Measurements from ENCODE around the gene FNTB. TPM values are rescaled to one million over a fixed set of nuclear protein-coding genes. Genes with fewer than 3 reads are reported as not detected.

The FNTB gene
- total and polyA plus RNA-seq, 12 donors: 14.6 to 20.8 (median 16.5) TPM

DNA sequence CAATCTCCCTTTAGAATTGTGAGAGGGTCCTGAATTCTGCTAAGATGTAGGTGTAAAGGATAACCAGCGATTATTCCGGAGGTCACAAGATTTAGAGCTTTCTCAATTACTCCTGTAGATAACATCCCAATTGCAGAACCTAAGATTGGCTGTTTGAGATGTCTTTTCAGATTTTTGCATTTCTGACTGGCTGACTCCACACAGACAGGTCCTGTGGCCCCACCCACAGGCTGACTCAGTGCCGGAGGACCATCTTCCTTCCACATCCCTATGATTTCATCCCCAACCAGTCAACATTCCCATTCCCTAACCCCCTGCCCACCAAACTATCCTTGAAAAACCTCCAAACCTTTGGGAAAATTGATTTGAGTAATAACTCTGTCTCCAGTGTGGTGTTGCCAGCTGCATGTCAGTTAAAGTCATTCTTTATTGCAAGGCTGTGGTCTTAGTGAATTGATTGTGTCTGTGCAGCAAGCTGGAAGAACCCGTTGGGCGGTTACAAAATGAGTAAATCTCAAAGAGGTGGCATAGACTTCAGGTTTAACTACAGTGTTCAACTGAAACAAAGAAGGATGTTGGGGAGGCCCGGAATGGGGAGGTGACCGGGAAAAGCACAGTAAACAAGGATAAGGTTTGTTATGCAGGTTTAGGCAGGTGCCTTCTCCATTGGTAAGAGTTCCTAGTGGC lies 10.6 kb downstream of the FNTB start:
- no peak for TF ChIP-seq CTCF (IDR thresholded peaks at IDR 0.05)
- DNase-seq (no peak), ATAC-seq (no peak)
- Histone ChIP-seq H3K9me3 (no peaks in the 10 kb centered on the region), H3K4me1 (peaks cover 0 to 28% (median 6%) of the 10 kb centered on the region in 9 donors), H3K36me3 (no peaks in the 10 kb centered on the region), H3K27me3 (no peaks in the 10 kb centered on the region), H3K27ac (no peak overlapping the region), H3K4me3 (no peak overlapping the region)
- 95 to 96% methylated on average over 7 of the region's 7 CpGs for WGBS, 2 donors
- intact Hi-C loops (cut with DNase I): no loop called here

DNA sequence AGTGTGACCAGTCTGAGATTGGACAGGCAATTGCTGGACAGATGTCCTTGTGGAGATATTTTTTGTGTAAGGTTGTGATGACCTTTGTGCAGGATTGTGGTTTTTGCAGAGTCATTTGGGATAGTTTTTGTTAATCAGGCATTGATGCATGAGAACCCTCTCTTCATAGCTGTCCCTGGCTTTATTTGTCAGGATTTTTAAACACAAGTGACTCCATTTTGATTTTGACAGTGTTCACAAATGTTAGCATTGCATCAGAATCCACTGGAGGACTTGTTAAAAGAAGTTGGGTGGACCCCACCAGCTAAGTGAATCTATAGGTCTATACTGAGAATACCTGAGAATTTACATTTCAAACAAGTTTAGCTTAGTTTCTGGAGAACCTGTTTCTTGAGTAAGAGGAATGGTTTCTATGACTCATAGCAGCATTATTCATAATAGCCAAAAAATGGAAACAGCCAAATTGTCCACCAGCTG lies 11.8 kb downstream of the FNTB start:
- no peak for TF ChIP-seq CTCF (IDR thresholded peaks at IDR 0.05)
- DNase-seq: no peak
- no peak overlapping the region for H3K4me3 ChIP-seq
- H3K27me3 ChIP-seq: no peaks in the 10 kb centered on the region
- no peak for ATAC-seq
- H3K27ac ChIP-seq: no peak overlapping the region
- intact Hi-C loops (cut with DNase I): no loop called here
- no peaks in the 10 kb centered on the region for H3K9me3 ChIP-seq
- no peaks in the 10 kb centered on the region for H3K36me3 ChIP-seq
- H3K4me1 ChIP-seq: peaks cover 0 to 25% (median 6%) of the 10 kb centered on the region in 9 donors

- DNase-seq (no peak), ATAC-seq (peak in 4 of 8 donors; percentile 22 to 63 (median 49))
- Histone ChIP-seq H3K27me3 (no peaks in the 10 kb centered on the region), H3K4me3 (no peak overlapping the region), H3K9me3 (no peaks in the 10 kb centered on the region), H3K27ac (peak overlapping the region in 5 of 10 donors; percentile 22 to 67 (median 56)), H3K36me3 (peaks cover 0 to 16% (median 0%) of the 10 kb centered on the region in 9 donors), H3K4me1 (peaks cover 0 to 23% (median 6%) of the 10 kb centered on the region in 9 donors)
- TF ChIP-seq CTCF (IDR thresholded peaks at IDR 0.05): no peak
- intact Hi-C loops (cut with DNase I): loop anchor here in 1 of 10 donors (5.0 kb wide), 1 partner anchor 944 kb away; no protein-coding TSS in a partner anchor
- WGBS, 2 donors: 62 to 72% methylated on average over 6 of the region's 6 CpGs
These were observed 14.3 kb downstream of the FNTB start for GRCh38 chr14:65000898-65001591.

DNA sequence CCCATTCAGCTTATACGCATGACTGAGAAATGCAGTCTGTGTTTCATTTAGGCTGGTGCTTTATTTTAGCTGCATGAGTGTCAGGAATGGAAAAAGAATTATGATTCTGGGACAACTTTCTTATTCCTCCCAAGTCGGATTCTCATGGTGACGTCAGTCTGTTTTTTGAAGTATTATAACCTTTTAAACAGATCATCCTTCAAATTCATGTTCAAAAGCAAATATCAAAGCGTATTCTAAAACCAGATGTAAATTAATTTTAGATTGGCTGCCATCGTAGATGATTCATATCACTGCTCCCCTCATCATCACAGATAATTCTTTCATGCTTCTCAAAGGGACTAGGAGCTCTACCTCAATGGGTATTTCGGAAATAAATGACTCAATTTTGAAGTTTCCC lies 15.0 kb downstream of the FNTB start:
- intact Hi-C loops (cut with DNase I): loop anchor here in 1 of 10 donors (5.0 kb wide), 1 partner anchor 944 kb away; no protein-coding TSS in a partner anchor
- Histone ChIP-seq H3K27me3 (no peaks in the 10 kb centered on the region), H3K36me3 (peaks cover 0 to 20% (median 0%) of the 10 kb centered on the region in 9 donors), H3K9me3 (no peaks in the 10 kb centered on the region), H3K27ac (peak overlapping the region in 1 of 10 donors; percentile 59), H3K4me1 (peaks cover 0 to 25% (median 6%) of the 10 kb centered on the region in 9 donors), H3K4me3 (no peak overlapping the region)
- DNase-seq (no peak), ATAC-seq (no peak)
- 94% methylated on average over 6 of the region's 6 CpGs for WGBS, 2 donors
- TF ChIP-seq CTCF (IDR thresholded peaks at IDR 0.05): no peak
